Fibroblast of mammary gland (primary cell): Measurements from ENCODE around the gene C20orf204.

Experiments
- DNase-seq: peaks from one replicate; pipeline ENCODE4 v3.0.0-alpha.2; 2010; ENCODE audit warnings: low read depth
- H3K4me3 ChIP-seq: 2 replicates; pipeline ENCODE4 v1.5.1; 2011; ENCODE audit warnings: low read depth, mild to moderate bottlenecking, low read length, moderate library complexity; ENCODE audit not compliant: control insufficient read depth
- CTCF ChIP-seq: conservative IDR thresholded peaks from 2 replicates; pipeline ENCODE4 v1.5.1; 2011; ENCODE audit warnings: low read depth, low read length, inconsistent platforms; ENCODE audit not compliant: control insufficient read depth, insufficient read depth

C20orf204 gene

GRCh38 chr20:64035066-64035932, 683 bp upstream of the C20orf204 start:
- no peak for TF ChIP-seq CTCF
- DNase-seq, result no peak
- H3K4me3 ChIP-seq, result no peak overlapping the region

DNA sequence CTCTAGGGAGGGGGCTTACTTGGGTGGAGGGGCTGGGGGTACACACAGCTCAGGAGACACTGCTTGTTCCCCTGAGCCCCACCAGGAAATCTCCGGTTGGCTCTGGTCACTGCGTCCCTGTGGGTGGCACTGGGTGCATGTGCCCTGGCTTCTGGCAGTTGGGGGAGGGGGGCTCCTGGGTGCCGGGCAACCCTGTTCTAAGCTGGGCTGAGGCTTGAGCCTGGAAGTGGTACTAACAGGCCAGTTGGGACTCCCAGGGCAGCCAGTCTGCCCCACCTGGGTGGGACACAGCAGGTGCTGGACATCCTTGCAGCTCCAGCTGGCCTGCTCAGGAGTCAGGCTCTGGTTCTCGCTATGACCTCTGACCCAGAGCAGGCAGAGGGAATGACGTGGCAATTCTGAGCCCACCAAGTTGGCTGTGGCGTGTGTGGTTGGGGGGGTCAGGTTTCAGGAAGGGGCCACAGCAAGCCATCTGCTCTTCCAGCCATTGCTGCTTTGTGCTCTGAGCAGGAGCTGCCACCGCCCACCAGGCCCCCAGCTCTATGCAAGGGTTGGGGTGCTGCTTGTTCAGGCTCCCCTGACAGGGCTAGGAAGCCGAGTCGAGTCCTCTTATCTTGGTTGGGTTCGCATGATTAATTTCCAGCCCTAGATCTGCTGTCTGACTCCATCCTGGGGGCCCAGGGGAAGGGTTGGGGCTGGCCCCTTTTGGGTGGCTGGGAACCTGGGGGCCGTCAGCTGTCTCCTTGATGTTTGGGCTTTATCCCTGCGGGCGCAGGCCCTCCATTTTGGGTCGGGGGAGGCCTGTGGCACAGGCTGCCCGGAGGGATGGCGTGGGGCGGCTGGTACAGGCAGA, 590 bp downstream of the C20orf204 start:
- TF ChIP-seq CTCF, result no peak
- peak; percentile 17 for DNase-seq
- no peak overlapping the region for H3K4me3 ChIP-seq

DNA sequence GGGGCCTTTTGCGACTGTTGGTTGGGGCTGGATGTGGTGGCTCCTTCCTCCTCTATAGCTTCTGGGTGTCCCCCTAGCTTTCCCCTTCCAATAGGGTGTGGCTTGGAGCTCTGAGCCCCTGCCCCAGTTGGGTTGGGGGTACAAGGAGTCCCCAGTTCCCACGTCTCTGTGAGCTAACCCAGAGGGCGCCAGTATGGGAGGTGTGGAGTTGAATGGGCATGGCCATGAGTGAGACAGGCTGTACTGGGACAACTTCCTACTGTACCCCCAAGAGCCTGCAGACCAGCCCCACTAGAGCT, 1.2 kb downstream of the C20orf204 start:
- DNase-seq, result no peak
- no peak for TF ChIP-seq CTCF

DNA sequence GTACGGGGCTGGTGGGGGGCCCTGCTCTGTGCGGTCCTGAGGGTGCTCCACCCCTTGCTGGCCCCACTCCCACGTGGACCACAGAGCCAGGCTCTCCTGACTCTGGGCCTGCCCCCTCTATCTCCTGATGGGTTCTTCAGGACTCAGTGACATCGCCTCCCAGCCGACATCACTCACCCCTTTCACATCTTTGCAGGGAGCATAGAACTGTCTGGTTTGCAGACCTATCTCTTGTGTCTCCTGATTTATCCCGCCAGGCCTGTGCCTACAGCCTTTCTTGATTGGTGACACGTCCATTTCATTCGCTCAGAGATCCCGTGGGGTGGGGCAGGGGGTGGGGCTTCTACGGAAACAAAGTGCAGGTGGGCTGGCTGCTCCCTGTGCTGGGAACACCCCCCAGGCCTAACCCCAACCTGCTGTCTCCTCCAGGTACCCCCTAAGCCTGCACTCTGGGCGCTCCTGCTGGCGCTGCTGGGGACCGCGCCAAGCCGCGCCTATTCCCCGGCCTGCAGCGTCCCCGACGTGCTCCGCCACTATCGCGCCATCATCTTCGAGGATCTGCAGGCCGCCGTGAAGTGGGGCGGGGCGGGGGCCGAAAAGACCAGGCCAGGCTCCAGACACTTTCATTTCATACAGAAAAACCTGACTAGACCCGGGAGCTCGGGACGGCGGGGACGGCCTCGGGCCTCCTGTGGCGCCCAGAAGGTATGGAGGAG, 1.7 kb downstream of the C20orf204 start:
- no peak for DNase-seq
- TF ChIP-seq CTCF, result no peak
- no peak overlapping the region for H3K4me3 ChIP-seq

More for the DNA sequence above, 1.2 kb downstream of the C20orf204 start:
- no peak overlapping the region for H3K4me3 ChIP-seq

GRCh38 chr20:64038224-64038564, 2.2 kb downstream of the C20orf204 start:
- DNase-seq, result no peak
- no peak overlapping the region for H3K4me3 ChIP-seq
- TF ChIP-seq CTCF, result no peak

GRCh38 chr20:64038565-64039292, 2.7 kb downstream of the C20orf204 start:
- peak overlapping the region; percentile 6 for H3K4me3 ChIP-seq
- DNase-seq, result peak; percentile 56
- no peak for TF ChIP-seq CTCF
